ENCODE data around the gene MLANA.

Gene MLANA

DNA sequence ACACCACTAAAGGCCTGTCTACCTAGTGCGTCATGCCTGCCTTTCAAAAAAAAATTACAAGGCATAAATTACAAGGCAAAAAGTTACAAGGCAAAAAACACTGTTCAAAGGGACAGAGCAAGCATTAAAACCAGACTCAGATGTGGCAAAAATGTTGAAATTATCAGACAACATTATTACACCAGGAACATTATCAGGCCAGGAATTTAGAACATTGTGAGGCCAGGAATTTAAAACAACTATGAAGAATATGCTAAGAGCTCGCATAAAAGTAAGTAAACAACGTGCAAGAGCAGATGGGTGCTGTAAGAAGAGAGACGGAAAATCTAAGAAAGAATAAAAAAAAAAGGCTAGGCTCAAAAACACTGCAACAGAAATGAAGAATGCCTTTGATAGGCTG is 18.2 kb upstream of the MLANA start:
- Histone ChIP-seq H2AFZ (ENCODE audit: low read length) (no peak overlapping the region), H3K4me1 (ENCODE audit: insufficient read depth, low read length, poor library complexity, severe bottlenecking) (peaks cover 26% of the 10 kb centered on the region), H3K36me3 (ENCODE audit: insufficient read depth, low read length) (no peaks in the 10 kb centered on the region), H3K79me2 (ENCODE audit: insufficient read depth, low read length) (no peaks in the 10 kb centered on the region), H3K9me3 (ENCODE audit: insufficient read depth, low read depth, low read length) (no peaks in the 10 kb centered on the region), H3K4me2 (ENCODE audit: low read depth, low read length, poor library complexity, severe bottlenecking) (no peak overlapping the region), H3F3A (ENCODE audit: low read depth) (no peaks in the 10 kb centered on the region), H4K20me1 (ENCODE audit: insufficient read depth, low read length, poor library complexity, severe bottlenecking) (no peaks in the 10 kb centered on the region), H3K9ac (ENCODE audit: low read depth, low read length, poor library complexity, severe bottlenecking) (no peak overlapping the region), H3K9me2 (replicated peaks; ENCODE audit: low read depth, low read length) (no peaks in the 10 kb centered on the region), H3K27me3 (ENCODE audit: insufficient read depth, low read length, poor library complexity, severe bottlenecking) (no peaks in the 10 kb centered on the region), H3K4me3 (ENCODE audit: low read length, poor library complexity, severe bottlenecking) (no peak overlapping the region)
- TF ChIP-seq, protein P1, sequence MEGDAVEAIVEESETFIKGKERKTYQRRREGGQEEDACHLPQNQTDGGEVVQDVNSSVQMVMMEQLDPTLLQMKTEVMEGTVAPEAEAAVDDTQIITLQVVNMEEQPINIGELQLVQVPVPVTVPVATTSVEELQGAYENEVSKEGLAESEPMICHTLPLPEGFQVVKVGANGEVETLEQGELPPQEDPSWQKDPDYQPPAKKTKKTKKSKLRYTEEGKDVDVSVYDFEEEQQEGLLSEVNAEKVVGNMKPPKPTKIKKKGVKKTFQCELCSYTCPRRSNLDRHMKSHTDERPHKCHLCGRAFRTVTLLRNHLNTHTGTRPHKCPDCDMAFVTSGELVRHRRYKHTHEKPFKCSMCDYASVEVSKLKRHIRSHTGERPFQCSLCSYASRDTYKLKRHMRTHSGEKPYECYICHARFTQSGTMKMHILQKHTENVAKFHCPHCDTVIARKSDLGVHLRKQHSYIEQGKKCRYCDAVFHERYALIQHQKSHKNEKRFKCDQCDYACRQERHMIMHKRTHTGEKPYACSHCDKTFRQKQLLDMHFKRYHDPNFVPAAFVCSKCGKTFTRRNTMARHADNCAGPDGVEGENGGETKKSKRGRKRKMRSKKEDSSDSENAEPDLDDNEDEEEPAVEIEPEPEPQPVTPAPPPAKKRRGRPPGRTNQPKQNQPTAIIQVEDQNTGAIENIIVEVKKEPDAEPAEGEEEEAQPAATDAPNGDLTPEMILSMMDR (conservative IDR thresholded peaks at IDR 0.05; ENCODE audit: low read length) = no peak
- TF ChIP-seq EZH2phosphoT487 (IDR thresholded peaks at IDR 0.05; ENCODE audit: borderline replicate concordance) = no peak

DNA sequence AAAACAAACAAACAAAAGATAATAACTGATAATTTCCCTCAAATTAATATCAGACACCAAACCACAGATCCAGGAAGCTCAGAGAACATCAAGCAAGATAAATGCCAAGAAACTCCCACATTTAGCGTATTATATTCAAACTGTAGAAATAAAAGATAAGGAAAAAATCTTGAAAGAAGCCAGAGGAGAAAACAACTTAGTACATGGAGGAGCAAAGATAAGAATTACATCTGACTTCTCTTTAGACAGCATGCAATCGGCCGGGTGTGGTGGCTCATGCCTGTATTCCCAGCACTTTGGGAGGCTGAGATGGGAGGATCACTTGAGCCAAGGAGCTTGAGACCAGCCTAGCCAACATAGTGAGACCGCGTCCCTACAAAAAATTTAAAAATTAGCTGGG is 17.2 kb upstream of the MLANA start:
- Histone ChIP-seq H3K9ac (ENCODE audit: low read depth, low read length, poor library complexity, severe bottlenecking) (no peak overlapping the region), H3K9me2 (replicated peaks; ENCODE audit: low read depth, low read length) (no peaks in the 10 kb centered on the region), H3K36me3 (ENCODE audit: insufficient read depth, low read length) (no peaks in the 10 kb centered on the region), H3K79me2 (ENCODE audit: insufficient read depth, low read length) (no peaks in the 10 kb centered on the region), H2AFZ (ENCODE audit: low read length) (no peak overlapping the region), H3K4me2 (ENCODE audit: low read depth, low read length, poor library complexity, severe bottlenecking) (no peak overlapping the region), H3K27me3 (ENCODE audit: insufficient read depth, low read length, poor library complexity, severe bottlenecking) (no peaks in the 10 kb centered on the region), H3K9me3 (ENCODE audit: insufficient read depth, low read depth, low read length) (no peaks in the 10 kb centered on the region), H3K4me1 (ENCODE audit: insufficient read depth, low read length, poor library complexity, severe bottlenecking) (peaks cover 26% of the 10 kb centered on the region), H4K20me1 (ENCODE audit: insufficient read depth, low read length, poor library complexity, severe bottlenecking) (no peaks in the 10 kb centered on the region), H3F3A (ENCODE audit: low read depth) (no peaks in the 10 kb centered on the region), H3K4me3 (ENCODE audit: low read length, poor library complexity, severe bottlenecking) (no peak overlapping the region)
- no peak for TF ChIP-seq EZH2phosphoT487 (IDR thresholded peaks at IDR 0.05; ENCODE audit: borderline replicate concordance)
- TF ChIP-seq, protein P1 (conservative IDR thresholded peaks at IDR 0.05; ENCODE audit: low read length) = no peak

DNA sequence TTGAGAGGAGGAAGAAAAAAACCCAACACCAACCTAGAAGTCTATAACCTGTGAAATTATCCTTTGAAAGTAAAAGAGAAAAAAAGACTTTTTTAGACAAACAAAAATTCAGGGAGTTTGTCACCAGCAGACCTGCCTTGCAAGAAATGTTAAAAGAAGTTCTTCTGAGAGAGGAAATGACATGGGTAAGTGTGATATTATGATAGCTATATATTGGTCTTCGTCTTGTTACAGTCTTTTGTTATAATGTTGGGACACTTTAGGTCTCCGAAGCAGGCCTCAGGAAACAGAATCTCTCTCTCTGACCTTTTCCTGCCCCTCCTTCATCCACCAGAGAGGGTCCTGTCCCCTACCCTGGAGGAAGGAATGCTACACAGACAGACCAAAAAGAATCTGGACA is 16.6 kb upstream of the MLANA start:
- no peaks in the 10 kb centered on the region for H3K79me2 ChIP-seq (ENCODE audit: insufficient read depth, low read length)
- H2AFZ ChIP-seq (ENCODE audit: low read length) = no peak overlapping the region; the same call in 1 of the 2 replicates
- peaks cover 26% of the 10 kb centered on the region for H3K4me1 ChIP-seq (ENCODE audit: insufficient read depth, low read length, poor library complexity, severe bottlenecking)
- no peaks in the 10 kb centered on the region for H3K9me3 ChIP-seq (ENCODE audit: insufficient read depth, low read depth, low read length)
- H3K9me2 ChIP-seq (replicated peaks; ENCODE audit: low read depth, low read length) = no peaks in the 10 kb centered on the region
- H3K4me3 ChIP-seq (ENCODE audit: low read length, poor library complexity, severe bottlenecking) = no peak overlapping the region
- TF ChIP-seq EZH2phosphoT487 (IDR thresholded peaks at IDR 0.05; ENCODE audit: borderline replicate concordance) = no peak
- TF ChIP-seq, protein P1 (conservative IDR thresholded peaks at IDR 0.05; ENCODE audit: low read length) = no peak
- no peaks in the 10 kb centered on the region for H3K27me3 ChIP-seq (ENCODE audit: insufficient read depth, low read length, poor library complexity, severe bottlenecking)
- no peaks in the 10 kb centered on the region for H4K20me1 ChIP-seq (ENCODE audit: insufficient read depth, low read length, poor library complexity, severe bottlenecking)
- no peaks in the 10 kb centered on the region for H3F3A ChIP-seq (ENCODE audit: low read depth)
- H3K36me3 ChIP-seq (ENCODE audit: insufficient read depth, low read length) = no peaks in the 10 kb centered on the region
- H3K4me2 ChIP-seq (ENCODE audit: low read depth, low read length, poor library complexity, severe bottlenecking) = no peak overlapping the region
- H3K9ac ChIP-seq (ENCODE audit: low read depth, low read length, poor library complexity, severe bottlenecking) = no peak overlapping the region
